Type B pancreatic cell (in vitro differentiated cells): ENCODE results near the gene FGF6. TPM values are rescaled to one million over a fixed set of nuclear protein-coding genes. Genes with fewer than 3 reads are reported as not detected.

ENCODE experiments used
- DNase-seq: peaks from one replicate; pipeline ENCODE4 v3.0.0; 2021; ENCODE audit warnings: mixed read lengths; ENCODE audit not compliant: unreplicated experiment; ENCODE audit errors: extremely low spot score
- H3K27ac Mint-ChIP-seq: 2 replicates; pipeline ENCODE4 v1.8.0; 2021; ENCODE audit warnings: mild to moderate bottlenecking, mixed read lengths
- H3K27me3 Mint-ChIP-seq: 2 replicates; pipeline ENCODE4 v1.8.0; 2021; ENCODE audit warnings: mixed read lengths
- H3K36me3 Mint-ChIP-seq: 2 replicates; pipeline ENCODE4 v1.8.0; 2021; ENCODE audit warnings: mixed read lengths
- H3K4me1 Mint-ChIP-seq: one replicate; pipeline ENCODE4 v1.8.0; 2021; ENCODE audit warnings: mixed read lengths; ENCODE audit not compliant: unreplicated experiment
- H3K4me3 Mint-ChIP-seq: 2 replicates; pipeline ENCODE4 v1.8.0; 2021; ENCODE audit warnings: mild to moderate bottlenecking, mixed read lengths
- H3K9me3 Mint-ChIP-seq: 2 replicates; pipeline ENCODE4 v1.8.0; 2021; ENCODE audit warnings: mixed read lengths
- total RNA-seq: library from RNA; stranded (reverse); gene quantifications from 2 replicates; pipeline ENCODE4 v1.2.1, GENCODE V29; 2021; ENCODE audit warnings: low replicate concordance
- TF ChIP-seq, protein P1 (sequence below): fragments of 200-600 bp; sonication (generic); conservative IDR thresholded peaks from 2 replicates; pipeline ENCODE4 v1.5.0; 2021; ENCODE audit warnings: antibody characterized with exemption, mild to moderate bottlenecking

Gene FGF6
- total RNA-seq, 1 donor from 2014 or later, result not detected

DNA sequence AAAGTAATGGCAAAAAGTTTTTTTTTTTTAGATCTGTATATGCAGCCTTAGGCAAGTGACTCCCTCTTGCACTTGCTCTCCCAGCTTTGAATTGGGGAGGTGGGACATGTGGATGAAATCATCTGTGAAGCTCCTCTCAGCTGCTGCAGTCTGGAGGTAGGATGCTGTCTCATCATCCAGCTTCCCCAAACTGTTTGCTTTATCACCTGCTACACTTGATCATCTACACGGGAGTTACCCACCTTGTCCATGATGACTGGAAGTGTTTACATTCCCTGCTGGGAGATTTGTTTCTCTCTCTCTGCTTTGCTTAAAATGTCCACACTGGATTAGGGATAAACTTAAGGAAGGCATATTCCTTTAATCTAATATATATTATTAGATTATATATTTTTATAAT is 57.6 kb downstream of the FGF6 start:
- Mint-ChIP-seq H3K4me3 (no peak overlapping the region), H3K36me3 (no peaks in the 10 kb centered on the region), H3K27ac (no peak overlapping the region), H3K27me3 (peaks cover 26% of the 10 kb centered on the region), H3K4me1 (no peaks in the 10 kb centered on the region), H3K9me3 (no peaks in the 10 kb centered on the region)
- DNase-seq, result no peak
- TF ChIP-seq, protein P1, sequence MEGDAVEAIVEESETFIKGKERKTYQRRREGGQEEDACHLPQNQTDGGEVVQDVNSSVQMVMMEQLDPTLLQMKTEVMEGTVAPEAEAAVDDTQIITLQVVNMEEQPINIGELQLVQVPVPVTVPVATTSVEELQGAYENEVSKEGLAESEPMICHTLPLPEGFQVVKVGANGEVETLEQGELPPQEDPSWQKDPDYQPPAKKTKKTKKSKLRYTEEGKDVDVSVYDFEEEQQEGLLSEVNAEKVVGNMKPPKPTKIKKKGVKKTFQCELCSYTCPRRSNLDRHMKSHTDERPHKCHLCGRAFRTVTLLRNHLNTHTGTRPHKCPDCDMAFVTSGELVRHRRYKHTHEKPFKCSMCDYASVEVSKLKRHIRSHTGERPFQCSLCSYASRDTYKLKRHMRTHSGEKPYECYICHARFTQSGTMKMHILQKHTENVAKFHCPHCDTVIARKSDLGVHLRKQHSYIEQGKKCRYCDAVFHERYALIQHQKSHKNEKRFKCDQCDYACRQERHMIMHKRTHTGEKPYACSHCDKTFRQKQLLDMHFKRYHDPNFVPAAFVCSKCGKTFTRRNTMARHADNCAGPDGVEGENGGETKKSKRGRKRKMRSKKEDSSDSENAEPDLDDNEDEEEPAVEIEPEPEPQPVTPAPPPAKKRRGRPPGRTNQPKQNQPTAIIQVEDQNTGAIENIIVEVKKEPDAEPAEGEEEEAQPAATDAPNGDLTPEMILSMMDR, result no peak

DNA sequence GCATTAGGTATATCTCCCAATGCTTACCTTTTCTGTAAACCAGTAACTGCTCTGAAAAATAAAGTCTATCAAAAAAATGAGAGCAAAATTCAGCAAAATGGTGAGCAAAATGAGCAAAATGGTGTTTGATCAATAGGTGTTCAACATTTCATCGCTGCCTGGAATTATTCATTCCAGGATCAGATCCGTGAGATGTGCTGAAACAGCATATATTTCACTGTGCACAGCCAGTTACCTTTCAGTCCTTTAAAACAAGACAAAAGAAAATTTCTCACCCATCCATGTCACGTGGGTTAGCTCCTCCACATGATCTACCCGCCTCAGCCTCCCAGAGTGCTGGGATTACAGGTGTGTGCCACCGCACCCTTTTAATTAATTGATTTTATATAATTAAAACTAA is 58.0 kb downstream of the FGF6 start:
- no peak for DNase-seq
- Mint-ChIP-seq H3K9me3 (no peaks in the 10 kb centered on the region), H3K36me3 (no peaks in the 10 kb centered on the region), H3K27ac (no peak overlapping the region), H3K4me1 (no peaks in the 10 kb centered on the region), H3K4me3 (no peak overlapping the region), H3K27me3 (peaks cover 23% of the 10 kb centered on the region)
- TF ChIP-seq, protein P1, result no peak

DNA sequence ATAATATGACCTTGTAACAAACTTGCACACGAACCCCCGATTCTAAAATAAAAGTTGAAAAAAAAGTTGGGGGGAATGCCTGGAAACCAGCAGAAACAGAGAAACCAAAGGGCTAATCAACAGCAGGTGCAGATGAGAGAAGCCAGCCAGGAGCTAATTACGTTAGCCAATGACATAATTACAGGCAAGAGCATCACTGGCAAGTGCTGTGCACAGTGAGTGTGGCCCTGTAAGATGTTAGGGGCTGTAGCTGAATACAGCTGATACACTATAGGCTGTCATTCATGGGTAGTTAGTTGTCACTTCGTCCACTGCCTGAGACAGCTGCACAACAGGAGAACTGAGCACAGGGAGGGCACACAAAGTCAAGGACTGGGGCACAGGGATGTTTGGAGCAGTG is 58.8 kb downstream of the FGF6 start:
- H3K27ac Mint-ChIP-seq, result no peak overlapping the region
- TF ChIP-seq, protein P1, result no peak
- H3K9me3 Mint-ChIP-seq, result no peaks in the 10 kb centered on the region
- H3K4me3 Mint-ChIP-seq, result no peak overlapping the region
- no peaks in the 10 kb centered on the region for H3K4me1 Mint-ChIP-seq
- H3K36me3 Mint-ChIP-seq, result no peaks in the 10 kb centered on the region
- H3K27me3 Mint-ChIP-seq, result peaks cover 21% of the 10 kb centered on the region
- DNase-seq, result no peak

Other genes starting within 250 kb of the FGF6 start
- 261 and 278 TPM in 2 replicates for gene CCND2, start 172.1 kb downstream of the FGF6 start, total RNA-seq
- gene TIGAR, start 124.6 kb downstream of the FGF6 start, total RNA-seq, result 17.2 and 51.5 TPM in 2 replicates
- 0.10 TPM in 1 of 2 replicates, not detected in the other for gene FGF23, start 66.1 kb downstream of the FGF6 start, total RNA-seq
- gene RAD51AP1, start 93.1 kb upstream of the FGF6 start, total RNA-seq, result 20.7 and 26.6 TPM in 2 replicates
- 31.6 and 57.7 TPM in 2 replicates for gene DYRK4, start 116.4 kb upstream of the FGF6 start, total RNA-seq
- gene AKAP3, start 203.2 kb upstream of the FGF6 start, total RNA-seq, result 3.8 and 7.6 TPM in 2 replicates
- 90.5 and 272 TPM in 2 replicates for gene NDUFA9, start 203.3 kb upstream of the FGF6 start, total RNA-seq